Heart right ventricle (tissue), 16 donors: ENCODE data around the gene OR6S1. TPM values are rescaled to one million over a fixed set of nuclear protein-coding genes. Genes with fewer than 3 reads are reported as not detected.
A peak's percentile ranks its signal among the peaks of the same experiment; 100 is the strongest.

Experiments
- ATAC-seq, 8 donors: fragments of 200-7000 bp; cut with Tn5 transposase; one replicate each; pipeline ENCODE4 v1.9.1; 2020; ENCODE audit warnings: mild to moderate bottlenecking in 8 of 8, moderate library complexity in 8 of 8, moderate number of reproducible peaks in 1 of 8
- DNase-seq, 2 donors: peaks; one replicate each; pipeline ENCODE4 v3.0.0-alpha.2; 2020
- H3K27ac ChIP-seq, 10 donors: fragments of 200-600 bp; sonication (generic) in 2 of 10; one replicate each; pipeline versions ENCODE4 v1.5.0 to v1.8.0; 2020 to 2022; ENCODE audit warnings: mild to moderate bottlenecking in 3 of 10
- H3K27me3 ChIP-seq, 7 donors: fragments of 200-600 bp; one replicate each; pipeline ENCODE4 v1.8.0; 2021 to 2022; ENCODE audit warnings: mild to moderate bottlenecking in 2 of 7
- H3K36me3 ChIP-seq, 9 donors: fragments of 200-600 bp; sonication (generic) in 1 of 9; one replicate each; pipeline versions ENCODE4 v1.5.0 to v1.8.0; 2020 to 2022; ENCODE audit warnings: mild to moderate bottlenecking in 2 of 9
- H3K4me1 ChIP-seq, 9 donors: fragments of 200-600 bp; sonication (generic) in 1 of 9; one replicate each; pipeline versions ENCODE4 v1.5.0 to v1.8.0; 2020 to 2022; ENCODE audit warnings: mild to moderate bottlenecking in 4 of 9
- H3K4me3 ChIP-seq, 10 donors: fragments of 200-600 bp; sonication (generic) in 2 of 10; one replicate each; pipeline versions ENCODE4 v1.5.0 to v1.8.0; 2020 to 2022; ENCODE audit warnings: mild to moderate bottlenecking in 7 of 10, moderate library complexity in 2 of 10
- H3K9me3 ChIP-seq, 11 donors: fragments of 200-600 bp in 10 of 11; sonication (generic) in 2 of 11; one replicate each; pipeline versions ENCODE4 v1.5.0 to v1.8.0; 2013 to 2022; ENCODE audit warnings: mild to moderate bottlenecking in 2 of 11, control low read depth in 1 of 11, moderate library complexity in 1 of 11
- CTCF ChIP-seq, 9 donors: fragments of 200-600 bp; sonication (generic) in 2 of 9; IDR thresholded peaks; one replicate each; pipeline versions ENCODE4 v1.5.0 to v1.8.0; 2021 to 2022; ENCODE audit warnings: antibody characterized with exemption in 9 of 9, mild to moderate bottlenecking in 5 of 9, moderate library complexity in 1 of 9
- WGBS, 2 donors: extraction: QIAGEN DNeasy Blood & Tissue Kit; methylation state at CpG; one replicate each; pipeline ENCODE4 v1.1.7; 2013; ENCODE audit warnings: inconsistent platforms in 1 of 2; 5-methylcytosine and 5-hydroxymethylcytosine counted together
- intact Hi-C, 10 donors: fragments of 100-400 bp; cut with DNase I; formaldehyde crosslinking; loops; one replicate each; pipeline versions ENCODE4 v1.11.1 to v1.14.2; 2022
- polyA plus RNA-seq, 2 donors: library from polyadenylated mRNA; stranded (reverse); fragments of 200-250 nt; gene quantifications; one replicate each; pipeline ENCODE4 v1.2.3, GENCODE V29; 2013
- total RNA-seq, 10 donors: library from RNA; stranded (reverse); fragmentation: NEBNext Ultra II Directional in 3 of 10; extraction: Animal tissue kit (Norgen Biotek cat#: 25700) in 3 of 10; gene quantifications; one replicate each; pipeline versions ENCODE4 v1.2.1 to v1.2.4, GENCODE V29; 2021 to 2023
- donor health status: Arrhythmogenic right ventricular cardiomyopathy.
- donor health status: ischemic (EF 13 %, LVEDD 7.1; RV severe dilation, severe dysfunction).
- donor health status: healthy with polysubstance abuse.
- donor health status: DM: no; HTN: yes; CAD: no.
- donor health status: DM: no; HTN: no; CAD: no.
- donor health status: ischemic (EF 25% LVEDD 6.9; RV normal size, moderate dysfunction).
- donor health status: ischemic (EF 25% LVEDD 5.7; RV mildly dilated, moderate dysfunction).
- donor health status: healthy.
- donor health status: DM: yes; HTN: yes; CAD: no.
- donor health status: Ischemic cardiomyopathy.
- donor health status: ischemic (EF 35%, LVEDD 5.7; RV mildly dilated, moderate dysfunction).
- donor health status: nonischemic (EF 11% LVEDD 7.7; RV severe dilation, severe dysfunction).
- donor health status: DM: yes; HTN: yes; CAD: no.
- donor health status: PGD.
- donor health status: ischemic (EF 29% LVEDD 5.4; RV normal size, mild dysfunction).
- donor health status: nonischemic (EF 23%, LVEDD 6.1; RV moderate dilation, normal function).

Gene OR6S1
- total and polyA plus RNA-seq, 12 donors = not detected

GRCh38 chr14:20682127-20682434 is 40.6 kb upstream of the OR6S1 start:
- peaks cover 0 to 62% (median 16%) of the 10 kb centered on the region in 9 donors for H3K4me1 ChIP-seq
- intact Hi-C loops = loop anchor here (1.0 to 10.0 kb wide), 19 partner anchors 50 to 423 kb away; partner anchors contain the start of genes PIP4P1 (in 5 of the 10), CCNB1IP1 (in 4 of the 10), TEP1 (in 4 of the 10) and PARP2 (in 3 of the 10)
- H3K27me3 ChIP-seq = no peaks in the 10 kb centered on the region
- DNase-seq (no peak), ATAC-seq (no peak)
- H3K4me3 ChIP-seq = peak overlapping the region; percentile 67 to 99 (median 89)
- H3K36me3 ChIP-seq = no peaks in the 10 kb centered on the region
- H3K9me3 ChIP-seq = no peaks in the 10 kb centered on the region
- 0 to 1% methylated on average over 11 of the region's 11 CpGs for WGBS, 2 donors
- peak overlapping the region; percentile 98 to 100 (median 100) for H3K27ac ChIP-seq
- peak in 2 of 9 donors; percentile 29 to 44 for TF ChIP-seq CTCF (IDR thresholded peaks at IDR 0.05)

GRCh38 chr14:20681348-20682126 is 40.0 kb upstream of the OR6S1 start:
- Histone ChIP-seq H3K27me3 (no peaks in the 10 kb centered on the region), H3K36me3 (no peaks in the 10 kb centered on the region), H3K9me3 (no peaks in the 10 kb centered on the region), H3K4me3 (peak overlapping the region; percentile 67 to 99 (median 89)), H3K4me1 (peaks cover 0 to 57% (median 15%) of the 10 kb centered on the region in 9 donors), H3K27ac (peak overlapping the region; percentile 98 to 100 (median 100))
- DNase-seq (peak; percentile 72 to 87), ATAC-seq (peak; percentile 32 to 70 (median 60))
- WGBS, 2 donors = 0 to 1% methylated on average over 25 of the region's 25 CpGs
- TF ChIP-seq CTCF (IDR thresholded peaks at IDR 0.05) = no peak
- intact Hi-C loops = loop anchor here (1.0 to 10.0 kb wide), 20 partner anchors 49 to 423 kb away; partner anchors contain the start of genes PIP4P1 (in 5 of the 10), TEP1 (in 5 of the 10), CCNB1IP1 (in 4 of the 10) and PARP2 (in 3 of the 10)

DNA sequence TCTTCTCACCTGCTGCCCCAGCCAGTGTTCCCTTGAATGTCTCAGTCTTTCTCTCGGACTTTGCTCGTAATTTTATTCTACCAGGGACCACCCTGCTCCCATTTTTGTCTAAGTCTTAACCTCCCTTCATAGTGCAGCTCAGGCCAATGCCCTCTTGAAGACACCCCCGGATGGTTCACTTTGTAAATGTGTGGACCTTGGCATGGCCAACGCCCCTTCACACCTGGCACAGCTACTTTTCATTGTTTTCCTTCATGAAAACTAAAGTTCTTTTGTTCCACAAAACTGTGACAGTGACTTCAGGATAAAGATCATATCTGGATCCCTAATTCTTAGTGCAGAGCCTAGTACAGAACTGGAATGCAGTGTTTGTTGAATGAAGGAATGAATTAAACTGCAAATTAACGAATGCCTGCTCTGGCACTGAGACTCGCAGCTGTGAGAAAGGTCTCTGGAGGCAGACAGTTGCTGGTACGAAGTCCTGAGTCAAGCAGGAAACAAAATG is 39.4 kb upstream of the OR6S1 start:
- Histone ChIP-seq H3K27me3 (no peaks in the 10 kb centered on the region), H3K4me1 (peaks cover 0 to 52% (median 12%) of the 10 kb centered on the region in 9 donors), H3K36me3 (no peaks in the 10 kb centered on the region), H3K27ac (peak overlapping the region in 9 of 10 donors; percentile 98 to 100 (median 100)), H3K4me3 (peak overlapping the region; percentile 14 to 99 (median 86)), H3K9me3 (no peaks in the 10 kb centered on the region)
- 14 to 17% methylated on average over 7 of the region's 7 CpGs for WGBS, 2 donors
- ATAC-seq (no peak), DNase-seq (no peak)
- TF ChIP-seq CTCF (IDR thresholded peaks at IDR 0.05) = no peak
- intact Hi-C loops = loop anchor here (2.0 to 10.0 kb wide), 17 partner anchors 49 to 424 kb away; partner anchors contain the start of genes PIP4P1 (in 5 of the 10), TEP1 (in 5 of the 10), CCNB1IP1 (in 3 of the 10) and PARP2 (in 2 of the 10)

DNA sequence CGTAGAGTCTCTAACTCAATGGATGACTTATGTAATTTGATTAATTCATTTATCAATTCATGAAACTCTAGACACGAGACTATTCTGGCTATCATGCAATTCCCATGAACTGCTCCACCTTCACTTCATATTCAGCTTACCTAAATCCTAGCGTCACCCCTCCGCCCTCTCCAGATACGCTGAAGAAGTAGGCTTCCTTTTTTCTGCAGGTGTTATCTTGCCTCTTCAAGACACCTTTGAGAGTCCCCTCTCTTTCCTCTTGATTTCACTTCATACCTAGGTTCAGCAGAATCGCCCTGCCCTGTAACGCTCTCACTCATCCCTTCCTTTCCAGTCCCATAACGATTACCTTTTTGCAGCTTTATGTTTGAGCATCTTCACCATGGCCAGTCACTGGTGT is 38.9 kb upstream of the OR6S1 start:
- 60 to 66% methylated on average over 8 of the region's 8 CpGs for WGBS, 2 donors
- H3K27ac ChIP-seq = peak overlapping the region in 2 of 10 donors; percentile 100
- peak overlapping the region in 6 of 10 donors; percentile 67 to 99 (median 86) for H3K4me3 ChIP-seq
- no peak for TF ChIP-seq CTCF (IDR thresholded peaks at IDR 0.05)
- H3K9me3 ChIP-seq = no peaks in the 10 kb centered on the region
- ATAC-seq = no peak
- peaks cover 0 to 47% (median 12%) of the 10 kb centered on the region in 9 donors for H3K4me1 ChIP-seq
- H3K27me3 ChIP-seq = peaks cover 0 to 5% (median 0%) of the 10 kb centered on the region in 7 donors
- intact Hi-C loops = loop anchor here (2.0 to 10.0 kb wide), 17 partner anchors 48 to 424 kb away; partner anchors contain the start of genes PIP4P1 (in 5 of the 10), TEP1 (in 5 of the 10), CCNB1IP1 (in 3 of the 10) and PARP2 (in 2 of the 10)
- no peak for DNase-seq
- no peaks in the 10 kb centered on the region for H3K36me3 ChIP-seq
